GM21526 (cell line): ENCODE measurements around the gene FDX2.

Experiments
- ATAC-seq: cut with Tn5 transposase; IDR thresholded peaks from one replicate; pipeline ENCODE4 v1.9.1; 2021; ENCODE audit warnings: moderate library complexity; ENCODE audit not compliant: unreplicated experiment, low FRiP score

Gene FDX2

GRCh38 chr19:10333758-10334587 lies 18.2 kb upstream of the FDX2 start:
- no peak for ATAC-seq

DNA sequence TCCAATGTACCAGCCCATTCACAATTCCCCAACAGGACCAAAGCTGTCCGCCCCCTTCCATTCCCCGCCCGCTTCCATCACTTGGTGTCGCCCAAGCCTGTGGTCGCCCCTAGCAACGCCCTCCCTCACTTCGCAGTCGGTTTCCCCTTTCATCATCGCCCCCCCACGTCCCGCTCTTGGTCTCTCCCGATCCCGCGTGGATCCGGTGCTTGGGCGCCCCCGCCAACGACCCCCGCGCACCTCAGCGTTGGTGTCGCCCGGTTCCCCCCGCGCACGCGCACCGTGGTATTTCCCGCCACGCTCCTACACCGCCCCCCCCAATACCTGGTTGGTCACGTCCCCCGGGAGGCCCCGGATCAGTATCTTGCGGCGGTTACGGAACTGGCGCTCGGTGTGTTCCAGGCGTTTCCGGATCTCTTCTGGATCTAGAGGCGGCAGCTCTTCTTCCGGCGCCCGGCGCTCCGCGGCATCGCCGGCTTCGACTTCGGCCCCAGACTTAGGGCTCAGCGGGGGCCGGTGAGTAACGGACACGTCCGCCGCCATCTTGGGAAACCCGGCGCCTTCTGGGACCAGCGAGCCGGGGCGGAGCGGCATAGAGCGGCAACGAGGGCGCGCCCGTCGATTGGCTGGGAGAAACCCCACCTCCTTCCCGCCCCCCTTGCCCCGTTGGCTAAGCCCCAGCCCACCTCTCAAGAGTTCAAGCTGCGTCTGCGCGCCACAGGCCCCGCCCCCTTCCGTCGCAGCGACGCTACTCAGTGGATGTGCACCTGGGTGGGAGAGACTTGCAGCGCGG lies 17.3 kb upstream of the FDX2 start, which contains the start of gene RAVER1:
Gene RAVER1 (minus strand): TSS at position 565 of the 793 bp plus-strand sequence. CDS start 22 bp downstream, at position 543.
- ATAC-seq: peak; percentile 72

- ATAC-seq: no peak
Observed at GRCh38 chr19:10332158-10332964, 16.5 kb upstream of the FDX2 start.

DNA sequence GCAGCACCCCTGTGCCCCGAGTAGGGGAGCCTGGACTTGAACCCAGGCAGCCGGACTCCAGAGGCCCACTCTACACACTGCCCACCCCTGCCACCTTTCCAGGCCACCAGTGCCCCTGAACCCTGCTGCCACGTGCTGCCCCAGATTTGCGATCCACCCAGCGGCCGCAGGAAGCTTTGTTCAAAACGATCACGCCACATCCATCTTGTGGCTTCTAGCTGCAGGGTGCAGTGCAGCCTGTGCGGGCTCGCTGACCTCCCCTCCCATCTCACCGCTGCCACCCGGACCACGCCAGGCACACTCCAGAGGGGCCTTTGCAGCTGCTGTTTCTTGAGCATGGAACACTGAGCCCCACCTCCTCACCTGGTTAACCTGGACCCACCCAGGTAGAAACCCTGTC lies 13.7 kb upstream of the FDX2 start:
- no peak for ATAC-seq

- no peak for ATAC-seq
Observed at GRCh38 chr19:10328558-10329429, 13.0 kb upstream of the FDX2 start.

DNA sequence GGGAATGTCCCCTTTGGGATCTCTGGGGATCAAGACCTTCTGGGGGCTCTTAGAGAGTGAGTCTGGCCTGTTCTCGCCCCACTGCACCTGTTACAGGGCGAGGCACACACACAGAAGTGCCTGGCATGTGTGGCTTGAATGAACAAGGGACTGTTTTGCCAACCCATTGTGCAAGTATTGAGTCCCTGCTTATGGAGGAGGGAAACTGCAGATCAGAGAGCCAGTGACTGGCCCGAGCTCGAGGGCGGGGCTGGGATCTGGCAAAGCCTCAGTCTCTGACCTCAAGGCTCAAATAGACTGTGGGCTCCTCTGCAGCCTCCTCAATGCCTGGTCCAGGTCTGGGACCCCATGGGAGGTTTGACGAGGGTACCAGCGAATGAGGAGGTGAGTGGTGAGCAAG lies 12.0 kb upstream of the FDX2 start:
- ATAC-seq: no peak

GRCh38 chr19:10325732-10326131 lies 9.9 kb upstream of the FDX2 start:
- ATAC-seq: no peak

GRCh38 chr19:10321874-10322835 lies 6.3 kb upstream of the FDX2 start:
- ATAC-seq: no peak

DNA sequence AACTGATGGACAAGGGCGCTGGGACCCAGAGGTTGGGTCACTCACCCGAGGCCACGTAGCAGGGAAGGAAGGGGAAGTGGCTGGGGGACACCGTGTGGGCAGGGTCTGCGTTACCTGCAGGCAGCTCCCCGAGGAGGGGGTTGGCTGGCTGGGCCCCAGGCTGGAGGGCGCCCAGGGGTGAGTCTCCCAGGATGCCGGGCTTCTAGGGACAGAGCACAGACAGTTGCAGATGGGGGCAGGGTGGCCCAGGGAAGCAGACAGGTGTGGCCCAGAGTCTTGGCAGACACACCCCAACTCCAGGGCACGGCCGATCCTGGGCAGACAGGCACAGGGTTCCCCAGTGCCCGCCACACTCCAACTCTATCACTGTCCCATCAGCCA lies 5.6 kb upstream of the FDX2 start:
- ATAC-seq: no peak

DNA sequence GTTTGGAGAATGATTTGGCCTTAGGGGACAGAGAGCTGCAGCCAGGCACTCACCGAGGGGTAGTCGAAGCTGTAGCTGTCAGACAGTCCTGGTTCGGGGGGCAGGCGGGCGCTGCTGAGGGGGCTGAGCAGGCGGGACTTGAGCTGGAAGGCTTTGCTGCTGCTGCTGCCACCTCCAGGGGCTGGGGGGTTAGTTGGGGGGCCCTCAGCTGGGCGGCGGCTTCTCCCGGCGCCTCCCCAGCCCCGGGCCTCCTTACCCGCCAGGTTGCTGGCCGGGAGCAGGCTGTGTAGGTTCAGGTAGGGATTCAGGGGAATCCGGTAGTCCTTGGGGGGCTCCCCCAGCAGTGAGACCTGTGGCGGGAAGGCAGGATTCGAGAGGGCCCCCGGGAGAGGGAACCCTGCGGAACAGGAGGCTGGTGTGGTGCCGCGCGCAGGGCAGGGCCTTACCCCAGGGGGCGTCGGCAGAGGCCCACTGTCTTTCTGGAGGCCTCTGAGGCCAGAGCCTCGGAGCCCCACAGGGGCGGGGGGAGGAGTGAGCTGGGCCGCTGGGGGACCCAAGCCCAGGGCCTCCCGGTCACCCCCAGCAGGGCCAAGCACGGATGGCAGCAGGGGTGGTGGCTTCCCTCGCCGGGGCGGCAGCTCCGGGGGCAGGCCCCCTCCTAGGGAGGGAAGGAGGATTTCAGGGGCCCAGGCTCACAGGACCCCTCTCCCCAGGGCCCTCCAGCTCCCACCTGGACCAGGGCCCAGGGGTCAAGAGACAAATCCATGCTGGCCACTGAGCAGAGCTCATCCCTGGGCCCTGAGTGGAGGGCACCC lies 5.0 kb upstream of the FDX2 start:
- ATAC-seq: no peak

- no peak for ATAC-seq
Observed at GRCh38 chr19:10318807-10319682, 3.2 kb upstream of the FDX2 start.

DNA sequence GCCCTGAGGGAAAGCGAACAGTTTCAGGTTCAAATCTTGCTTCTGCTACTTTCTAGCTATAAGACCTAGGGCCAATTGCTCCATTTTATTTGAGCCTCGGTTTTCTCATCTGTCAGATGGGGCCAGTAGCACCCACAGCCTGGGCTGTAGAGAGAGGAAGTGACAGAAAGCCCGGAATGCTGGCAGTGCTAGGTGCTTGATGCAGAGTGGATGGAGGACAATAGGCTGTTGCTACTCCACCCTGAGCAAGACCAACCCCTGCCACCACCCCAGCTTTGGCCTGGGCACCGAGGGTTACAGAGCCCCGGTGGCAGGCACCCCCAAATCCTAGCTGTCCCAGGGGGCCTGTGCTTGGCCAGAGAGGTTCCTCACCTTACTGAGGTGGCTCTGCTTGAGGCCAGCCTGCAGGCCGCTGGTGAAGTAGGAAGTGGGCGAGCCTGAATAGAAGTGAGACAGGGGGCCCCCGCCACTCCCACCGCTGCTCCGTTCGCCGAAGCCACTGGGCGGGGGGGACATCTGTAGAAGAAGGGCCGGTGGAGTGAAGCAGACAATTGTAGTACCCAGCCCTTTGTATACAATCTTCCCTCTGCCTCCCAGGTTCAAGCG lies 2.1 kb upstream of the FDX2 start:
- ATAC-seq: no peak

DNA sequence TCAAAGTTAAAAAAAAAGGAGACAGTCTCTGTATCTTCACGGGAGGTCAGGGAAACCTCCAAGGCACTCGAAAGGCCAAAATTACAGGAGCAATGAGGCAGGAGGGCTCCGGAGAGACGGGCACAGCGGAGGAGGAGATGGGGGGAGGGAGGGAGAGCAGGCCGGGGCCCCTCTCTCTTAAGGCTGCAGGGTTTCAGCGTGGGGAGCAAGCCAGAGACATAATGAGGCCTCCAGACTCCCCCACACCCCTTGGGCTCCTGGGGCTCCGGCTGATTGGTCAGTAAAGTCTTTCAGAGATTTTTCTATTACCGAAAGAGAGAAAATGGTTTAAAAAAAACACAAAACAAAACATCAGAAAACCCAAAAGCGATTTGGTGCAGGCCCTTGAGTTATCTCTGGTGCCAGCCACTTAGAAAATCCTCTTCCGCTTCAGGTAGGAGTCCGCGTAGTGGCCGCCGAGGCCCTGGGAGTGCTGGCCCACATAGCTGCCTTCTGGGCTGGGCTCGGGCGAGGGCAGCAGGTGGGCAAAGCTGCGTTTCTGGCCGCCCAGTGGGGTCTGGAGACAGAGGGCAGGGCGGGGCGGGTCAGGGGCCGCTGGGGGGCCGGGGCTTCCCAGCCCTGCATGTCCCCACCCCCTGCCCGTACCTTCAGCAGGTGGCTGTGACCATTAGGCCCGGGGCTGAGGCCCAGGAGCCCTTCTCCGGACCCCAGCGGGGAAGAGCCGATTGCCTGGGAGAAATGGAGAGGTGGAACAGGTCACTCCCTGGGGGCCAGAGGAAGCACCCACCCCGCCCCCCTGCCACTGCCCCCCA lies 1.4 kb upstream of the FDX2 start:
- ATAC-seq: no peak

DNA sequence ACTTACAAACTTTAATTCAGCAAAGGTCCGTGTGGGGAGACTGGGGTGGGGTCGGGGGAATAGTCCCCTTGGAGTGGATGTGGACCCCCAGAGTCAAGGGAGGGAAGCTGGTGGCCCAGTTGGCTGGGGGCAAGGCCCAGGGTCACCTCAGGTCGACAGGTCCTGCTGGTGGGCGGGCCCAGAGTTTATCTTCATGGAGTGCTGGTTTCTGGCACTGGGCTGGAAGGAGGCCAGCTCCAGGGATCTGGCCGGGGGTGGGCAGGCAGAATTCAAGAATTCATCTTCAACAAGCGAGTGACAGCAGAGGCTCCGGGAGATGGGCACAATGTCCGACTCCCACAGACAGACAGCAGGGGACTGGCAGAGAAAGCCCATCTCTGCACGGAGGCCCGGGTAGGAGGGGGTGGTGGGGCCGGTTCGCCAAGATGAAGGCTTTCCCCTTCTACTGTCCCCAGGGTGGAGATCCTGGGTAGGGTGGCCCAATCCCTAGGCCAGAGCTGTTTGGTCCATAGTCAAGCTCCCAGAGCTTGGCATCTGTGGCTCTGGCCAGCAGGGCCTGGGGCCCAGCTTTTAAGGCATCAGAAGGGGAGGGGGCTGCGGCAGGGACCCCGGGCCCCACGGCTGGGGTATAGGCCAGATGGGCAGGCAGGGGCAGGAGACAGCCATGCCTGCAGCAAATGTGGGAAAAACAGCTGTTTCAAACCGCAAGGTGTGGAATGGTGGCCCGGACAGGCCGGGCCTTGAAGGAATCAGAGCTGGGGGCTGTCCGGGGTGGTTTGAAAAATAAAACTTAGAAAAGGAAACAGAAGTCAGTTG lies 622 bp upstream of the FDX2 start:
- no peak for ATAC-seq

GRCh38 chr19:10309423-10309822 lies 6.4 kb downstream of the FDX2 start, which contains the start of gene ZGLP1:
Gene ZGLP1, minus strand, starts transcription at chr19:10309815.
- ATAC-seq: no peak
